NCI-H2227 treated with DMSO at 0.1 percent for 48 hours (cell line): ENCODE data around the gene GRM1.

Source experiments
- DNase-seq: peaks from one replicate; lab custom pipeline; 2025; lab: John Stamatoyannopoulos, UW

Gene GRM1

DNA sequence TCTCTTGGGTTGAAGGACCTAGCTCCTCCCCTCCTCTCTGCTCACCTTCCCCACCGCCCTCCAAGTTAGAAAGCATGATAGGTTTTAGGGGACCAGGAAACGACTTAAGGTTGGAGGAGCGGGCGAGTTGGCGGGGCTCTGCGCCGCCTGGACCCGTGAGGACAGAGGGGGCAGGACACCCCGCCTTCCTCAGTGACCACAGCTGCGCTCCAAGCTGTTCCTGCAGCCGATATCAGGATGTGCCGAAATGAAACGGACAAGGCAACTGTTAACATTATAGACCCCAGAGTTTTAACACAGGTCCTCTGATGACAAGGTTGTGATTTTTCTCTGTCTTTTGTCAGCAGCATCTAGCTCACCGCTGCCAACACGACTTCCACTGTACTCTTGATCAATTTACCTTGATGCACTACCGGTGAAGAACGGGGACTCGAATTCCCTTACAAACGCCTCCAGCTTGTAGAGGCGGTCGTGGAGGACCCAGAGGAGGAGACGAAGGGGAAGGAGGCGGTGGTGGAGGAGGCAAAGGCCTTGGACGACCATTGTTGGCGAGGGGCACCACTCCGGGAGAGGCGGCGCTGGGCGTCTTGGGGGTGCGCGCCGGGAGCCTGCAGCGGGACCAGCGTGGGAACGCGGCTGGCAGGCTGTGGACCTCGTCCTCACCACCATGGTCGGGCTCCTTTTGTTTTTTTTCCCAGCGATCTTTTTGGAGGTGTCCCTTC lies at the start of gene GRM1:
Gene GRM1 (plus strand): TSS at position 212 of the 722 bp plus-strand sequence. CDS start 456 bp downstream, at position 668.
- no peak for DNase-seq

GRCh38 chr6:146009338-146009737 lies 19.5 kb upstream of the GRM1 start:
- DNase-seq: no peak

- DNase-seq: no peak
Observed at GRCh38 chr6:146014233-146014632, 14.6 kb upstream of the GRM1 start.

- DNase-seq: no peak
Observed at GRCh38 chr6:146017672-146018071, 11.2 kb upstream of the GRM1 start.

GRCh38 chr6:146026873-146027272 lies 2.0 kb upstream of the GRM1 start:
- no peak for DNase-seq

- no peak for DNase-seq
Observed at GRCh38 chr6:146027586-146028251, 1.1 kb upstream of the GRM1 start.

- no peak for DNase-seq
Observed at GRCh38 chr6:146028252-146028795, 538 bp upstream of the GRM1 start.

GRCh38 chr6:146029573-146030184 lies 817 bp downstream of the GRM1 start:
- DNase-seq: no peak

GRCh38 chr6:146032387-146032786 lies 3.5 kb downstream of the GRM1 start:
- no peak for DNase-seq

DNA sequence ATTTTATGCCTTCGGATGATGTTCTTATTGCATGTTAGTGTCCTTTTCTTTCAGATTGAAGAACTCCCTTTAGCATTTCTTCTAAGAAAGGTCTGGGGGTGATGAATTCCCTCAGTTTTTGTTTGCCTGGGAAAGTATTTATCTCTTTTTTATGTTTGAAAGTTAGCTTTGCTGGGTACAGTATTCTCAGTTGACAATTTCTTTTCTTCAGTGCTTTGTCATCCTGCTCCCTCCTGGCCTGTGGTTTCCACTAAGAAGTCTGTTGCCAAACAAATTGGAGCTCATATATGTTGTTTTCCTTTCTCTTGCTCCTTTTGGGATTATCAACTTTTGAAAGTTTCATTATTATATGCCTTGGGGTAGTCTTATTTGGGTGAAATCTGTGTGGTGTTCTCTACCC lies 11.5 kb downstream of the GRM1 start:
- no peak for DNase-seq

DNA sequence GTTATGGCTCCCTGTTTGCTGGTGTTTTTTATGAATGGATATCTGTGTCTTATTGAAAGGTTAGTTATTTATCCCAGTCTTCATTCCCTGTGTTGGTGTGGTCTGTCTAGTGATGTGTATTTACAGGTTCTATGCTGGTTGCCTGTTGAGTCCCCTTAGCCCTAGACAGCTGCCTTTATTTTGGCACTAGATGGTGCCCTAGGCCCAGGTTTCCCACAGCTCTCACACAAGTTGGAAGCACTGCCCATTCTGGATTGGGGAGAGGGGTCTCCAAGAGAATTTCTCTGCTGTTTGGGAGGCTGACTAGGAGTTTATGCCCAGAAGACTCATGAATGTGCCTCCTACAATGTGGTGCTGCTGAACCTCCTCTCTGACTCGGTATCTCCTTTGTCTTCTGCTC lies 12.4 kb downstream of the GRM1 start:
- no peak for DNase-seq

GRCh38 chr6:146047371-146047770 lies 18.5 kb downstream of the GRM1 start:
- no peak for DNase-seq

DNA sequence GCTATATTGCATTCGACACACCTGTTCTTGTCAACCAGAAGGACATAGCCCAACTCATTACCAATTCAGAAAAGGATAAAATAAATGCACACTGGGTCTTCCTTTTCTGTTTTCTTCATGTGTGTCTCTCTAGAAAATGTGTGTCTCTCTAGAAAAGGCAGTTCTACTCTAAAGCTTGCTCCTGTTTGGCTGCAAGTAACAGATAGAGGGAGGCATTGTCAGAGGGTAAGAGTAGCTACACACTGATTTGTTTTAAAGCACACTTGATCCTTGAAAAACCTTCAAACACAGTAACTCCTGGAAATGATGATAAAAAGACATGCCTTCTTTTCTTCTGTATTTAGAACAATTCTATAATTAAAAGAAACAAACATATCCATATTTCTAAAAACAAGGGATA lies 21.3 kb downstream of the GRM1 start:
- no peak for DNase-seq

DNA sequence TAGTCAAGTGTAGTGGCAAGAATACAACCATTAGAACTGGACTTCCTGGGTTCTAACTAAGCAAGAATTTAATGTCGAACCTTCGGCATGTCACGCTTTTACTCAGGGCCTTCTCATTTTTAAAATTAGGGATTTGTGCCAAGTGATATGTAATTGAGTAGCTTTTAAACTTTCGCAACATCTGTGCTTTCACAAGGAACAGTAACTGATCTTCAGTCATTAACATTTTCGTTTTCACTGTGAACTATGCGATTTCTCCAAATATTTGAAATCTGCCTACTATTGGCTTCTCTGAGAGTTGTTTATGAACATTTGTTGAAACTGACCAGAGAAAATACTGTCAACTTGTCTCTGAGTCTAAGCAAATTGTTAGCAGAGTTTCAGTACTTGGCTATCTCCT lies 27.6 kb downstream of the GRM1 start:
- no peak for DNase-seq

DNA sequence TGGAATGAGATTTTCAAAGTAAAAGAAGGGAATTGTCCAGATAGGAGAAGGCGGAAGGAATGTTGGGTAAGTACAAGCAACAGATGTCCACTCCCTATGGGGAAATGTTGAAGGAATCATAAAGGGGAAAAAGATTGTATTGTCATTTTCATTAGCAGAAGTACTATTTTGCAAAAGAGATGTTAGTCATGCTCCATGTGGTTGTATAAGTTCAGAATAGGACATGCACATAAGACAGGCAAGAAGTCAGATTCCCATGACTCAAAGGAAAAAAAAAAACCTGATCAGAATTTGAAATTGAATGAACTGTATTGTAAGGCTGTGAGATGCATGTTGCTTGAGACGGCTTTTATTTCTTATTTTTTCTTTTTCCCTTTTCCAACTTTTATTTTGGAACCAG lies 36.8 kb downstream of the GRM1 start:
- DNase-seq: no peak

DNA sequence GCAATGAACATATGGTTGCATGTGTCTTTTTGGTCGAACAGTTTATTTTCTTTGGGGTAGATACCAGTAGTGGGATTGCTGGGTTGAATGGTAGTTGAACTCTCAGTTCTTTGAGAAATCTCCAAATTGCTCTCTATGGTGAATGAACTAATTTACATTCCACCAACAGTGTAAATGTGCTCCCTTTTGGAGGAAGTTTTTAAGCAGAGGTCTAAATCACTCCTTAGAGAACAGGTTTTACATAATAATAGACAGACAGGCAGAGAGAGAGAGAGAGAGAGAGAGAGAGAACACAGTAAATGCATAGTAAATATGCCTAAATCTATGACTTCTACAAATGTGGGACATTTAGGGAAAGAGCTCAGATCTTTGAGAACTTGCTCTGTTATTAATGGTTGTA lies 37.6 kb downstream of the GRM1 start:
- no peak for DNase-seq

DNA sequence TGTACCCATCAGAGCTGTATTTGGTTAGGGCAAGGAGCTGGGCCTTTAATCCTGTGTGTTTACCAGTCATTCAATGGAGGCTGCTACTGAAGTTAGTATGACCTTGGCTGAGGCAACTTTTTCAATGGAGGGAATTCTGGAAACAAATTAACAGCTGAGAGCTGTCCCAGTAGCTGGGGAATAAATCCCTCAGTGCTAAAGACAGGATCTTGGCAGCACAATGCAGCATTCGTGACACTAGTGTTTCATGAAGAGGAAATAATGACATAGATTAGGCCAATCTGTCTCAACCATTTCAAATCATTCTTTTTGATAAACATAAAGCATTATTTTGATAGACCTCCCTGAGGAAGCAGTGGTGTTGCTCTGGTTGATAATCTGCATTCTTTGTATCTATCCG lies 42.9 kb downstream of the GRM1 start:
- no peak for DNase-seq

GRCh38 chr6:146077992-146078391 lies 49.1 kb downstream of the GRM1 start:
- no peak for DNase-seq

DNA sequence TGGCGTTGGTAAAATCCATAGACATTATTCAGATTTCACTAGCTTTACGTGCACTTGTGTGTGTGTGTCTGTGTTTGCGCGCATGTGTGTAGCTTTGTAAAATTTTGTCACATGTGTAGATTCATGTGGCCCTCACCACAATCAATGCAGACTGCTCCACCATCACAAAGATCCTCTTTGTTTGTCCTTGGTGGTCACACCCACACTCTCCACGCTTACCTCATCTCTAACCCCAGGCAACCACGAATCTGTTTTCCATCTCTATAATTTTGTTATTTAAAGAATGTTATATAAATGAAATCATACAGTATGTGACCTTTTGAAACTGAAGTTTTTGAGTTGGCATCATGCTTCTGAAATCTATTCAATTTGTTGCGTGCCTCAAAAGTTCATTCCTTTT lies 58.5 kb downstream of the GRM1 start:
- no peak for DNase-seq

DNA sequence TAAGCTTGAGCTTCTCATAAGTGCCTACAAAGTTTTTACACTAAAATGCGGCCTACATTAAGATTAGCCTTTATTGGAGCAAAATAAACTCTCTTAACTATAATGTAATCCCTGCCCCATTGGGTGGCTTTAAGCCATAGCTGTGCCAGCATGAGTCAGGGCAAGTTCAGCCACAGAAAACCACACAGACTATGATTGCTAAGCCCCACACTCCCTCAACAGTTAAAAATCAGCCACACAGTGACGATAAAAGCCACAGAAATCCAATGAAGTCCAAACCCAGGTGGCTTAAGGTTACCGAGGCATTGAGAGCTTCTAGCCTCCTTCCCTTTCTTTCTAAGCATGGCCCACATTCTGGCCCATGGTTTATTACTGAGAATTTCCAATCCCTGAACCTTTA lies 61.6 kb downstream of the GRM1 start:
- DNase-seq: no peak

GRCh38 chr6:146092961-146093686 lies 64.3 kb downstream of the GRM1 start:
- no peak for DNase-seq

DNA sequence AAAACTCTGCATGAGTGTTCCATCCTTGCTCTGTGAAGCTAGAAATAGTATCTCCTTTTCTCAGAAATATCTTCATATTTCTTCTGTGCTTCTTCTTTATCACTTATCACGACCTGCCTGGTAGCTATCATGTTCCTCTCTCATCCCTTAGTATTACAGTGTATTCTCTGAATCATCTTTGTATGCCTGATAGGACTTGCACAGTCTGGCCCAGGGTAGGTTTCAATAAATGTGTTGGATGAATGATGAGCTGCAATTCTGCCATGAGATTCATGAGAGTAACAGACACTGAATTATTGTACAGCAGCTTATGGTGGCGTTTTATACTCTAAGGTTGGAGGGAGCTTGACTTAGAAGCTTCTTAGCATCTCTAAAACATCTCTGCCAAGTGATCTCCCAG lies 66.6 kb downstream of the GRM1 start:
- no peak for DNase-seq
